GM21390 (cell line): ENCODE measurements around the gene F11R.
"Not testable (repeated sequence)": the region's sequence is repeated elsewhere in the genome, so short reads cannot be mapped to it uniquely, and the experiment has no call there.

Source experiments
- ATAC-seq: cut with Tn5 transposase; IDR thresholded peaks from one replicate; pipeline ENCODE4 v1.9.1; 2021; ENCODE audit not compliant: unreplicated experiment

F11R gene

GRCh38 chr1:161016683-161017082 lies 4.3 kb downstream of the F11R start:
- ATAC-seq: not testable (repeated sequence)

DNA sequence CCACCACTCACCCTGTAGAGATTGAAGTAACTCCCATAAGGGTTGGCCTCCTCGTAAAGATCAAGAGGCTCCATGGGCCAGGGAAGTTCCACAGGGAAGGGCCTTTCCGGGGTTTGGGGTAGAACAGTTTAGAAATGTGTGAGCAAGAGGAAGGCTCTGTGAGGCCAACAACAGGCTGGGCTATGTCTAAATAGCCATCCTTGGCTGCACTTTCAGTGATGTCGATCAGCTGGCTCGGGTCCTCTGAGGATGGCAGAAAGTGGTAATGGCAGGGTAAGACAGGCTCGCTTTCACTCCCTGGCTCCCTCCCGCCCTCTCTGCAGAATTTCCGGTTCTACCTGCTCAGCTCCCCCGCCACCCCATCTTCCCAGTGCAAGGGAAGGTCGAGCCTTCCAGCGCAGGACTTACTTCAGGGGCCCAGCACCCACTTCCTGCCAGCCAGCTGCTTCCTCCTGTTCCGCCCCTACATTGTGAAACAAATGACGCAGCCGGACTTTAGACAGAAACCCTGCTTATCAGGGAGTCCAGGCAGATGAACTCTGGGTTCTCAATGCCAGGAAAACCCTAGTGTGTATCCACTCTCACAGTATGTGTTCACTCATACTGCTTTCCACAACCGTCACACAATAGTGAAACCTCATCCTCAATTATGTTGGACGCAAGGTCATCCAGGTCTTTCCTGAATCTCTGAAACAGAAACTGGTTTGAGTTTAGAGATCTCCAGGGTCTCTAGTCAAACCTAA lies 7.3 kb downstream of the F11R start:
- ATAC-seq: peak; percentile 90

GRCh38 chr1:161013131-161013487 lies 7.8 kb downstream of the F11R start:
- no peak for ATAC-seq

DNA sequence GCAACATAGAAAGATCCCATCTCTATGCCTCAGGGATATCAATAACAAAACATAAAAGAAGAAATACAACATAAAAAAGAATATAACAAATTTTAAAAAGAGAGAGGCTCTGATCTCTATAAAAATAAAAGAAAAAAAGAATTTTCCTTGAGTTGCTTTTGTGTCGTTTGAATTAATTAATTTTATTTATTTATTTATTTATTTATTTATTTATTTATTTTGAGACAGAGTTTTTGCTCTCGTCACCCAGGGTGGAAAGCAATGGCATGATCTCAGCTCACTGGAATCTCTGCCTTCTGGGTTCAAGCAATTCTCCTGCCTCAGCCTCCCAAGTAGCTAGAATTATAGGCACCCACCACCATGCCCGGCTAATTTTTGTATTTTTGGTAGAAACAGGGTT lies 8.5 kb downstream of the F11R start:
- ATAC-seq: no peak

- ATAC-seq: no peak
Measured at GRCh38 chr1:161009602-161010211, 11.2 kb downstream of the F11R start.

GRCh38 chr1:161008869-161009510 lies 12.0 kb downstream of the F11R start:
- ATAC-seq: no peak

GRCh38 chr1:161007369-161007768 lies 13.6 kb downstream of the F11R start:
- no peak for ATAC-seq

DNA sequence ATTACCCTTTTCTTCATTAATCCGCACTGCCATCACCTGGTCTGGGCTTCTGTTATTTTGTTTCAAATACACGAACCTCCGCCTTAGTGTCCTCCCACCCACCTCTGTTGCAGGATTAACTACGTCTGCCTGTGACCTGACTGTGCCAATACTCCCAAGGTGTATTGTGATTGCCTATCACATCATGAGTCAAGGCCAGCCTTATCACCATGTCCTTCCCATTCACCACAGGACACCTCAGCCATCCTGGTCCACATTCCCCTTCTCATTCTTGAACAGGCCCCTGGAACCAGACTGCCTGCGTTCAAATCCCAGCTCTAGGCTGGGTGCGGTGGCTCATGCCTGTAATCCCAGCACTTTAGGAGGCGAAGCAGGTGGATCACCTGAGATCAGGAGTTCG lies 14.4 kb downstream of the F11R start:
- no peak for ATAC-seq

- no peak for ATAC-seq
Measured at GRCh38 chr1:161001525-161001924, 19.4 kb downstream of the F11R start.

GRCh38 chr1:161000736-161001480 lies 20.0 kb downstream of the F11R start:
- no peak for ATAC-seq

GRCh38 chr1:160999376-160999775 lies 21.6 kb downstream of the F11R start:
- ATAC-seq: no peak

- peak; percentile 54 for ATAC-seq
Measured at GRCh38 chr1:160997323-160998038, 23.5 kb downstream of the F11R start.

DNA sequence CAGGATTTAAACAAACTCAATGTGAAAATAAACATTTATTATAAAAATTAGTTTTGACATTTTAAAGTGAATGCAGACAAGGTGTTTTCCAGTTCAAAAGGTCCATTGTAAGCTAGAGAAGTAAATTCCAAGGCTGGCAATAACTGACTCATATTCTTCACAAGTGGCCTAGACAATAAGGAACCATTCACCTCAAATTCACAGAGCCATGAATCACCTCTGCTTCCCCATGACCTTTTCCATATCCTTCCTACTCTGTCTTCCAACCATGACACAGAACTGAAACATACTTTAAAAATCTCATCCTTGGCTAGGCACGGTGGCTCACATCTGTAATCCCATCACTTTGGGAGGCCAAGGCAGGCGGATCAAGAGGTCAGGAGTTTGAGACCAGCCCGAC lies 24.8 kb downstream of the F11R start:
- no peak for ATAC-seq

DNA sequence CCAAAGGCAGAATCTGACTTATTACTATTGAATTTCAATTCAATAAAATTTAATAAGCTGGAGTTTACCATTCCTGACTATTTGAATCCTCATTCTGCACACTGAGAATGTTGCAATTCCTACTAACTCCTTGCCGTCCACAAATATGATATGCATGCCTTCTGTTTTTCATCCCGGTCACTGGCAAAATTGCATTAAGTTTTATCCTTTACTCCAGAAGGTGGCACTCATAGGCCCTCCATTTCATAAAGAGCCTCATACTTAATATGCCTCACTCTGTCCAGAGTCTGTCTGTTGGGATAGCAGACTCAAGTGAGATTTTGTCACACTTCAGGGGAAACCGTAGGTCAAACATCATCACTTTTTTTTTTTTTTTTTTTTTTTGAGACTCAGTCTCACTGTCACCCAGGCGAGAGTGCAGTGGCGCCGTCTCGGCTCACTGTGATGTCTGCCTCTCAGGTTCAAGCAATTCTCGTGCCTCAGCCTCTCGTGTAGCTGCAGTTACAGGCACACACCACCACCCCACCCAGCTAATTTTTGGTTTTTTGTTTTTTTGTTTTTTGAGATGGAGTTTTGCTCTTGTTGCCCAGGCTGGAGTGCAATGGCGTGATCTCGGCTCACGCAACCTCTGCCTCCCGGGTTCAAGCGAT lies 27.3 kb downstream of the F11R start:
- no peak for ATAC-seq

GRCh38 chr1:160992036-160992435 lies 28.9 kb downstream of the F11R start:
- not testable (repeated sequence) for ATAC-seq

GRCh38 chr1:160987359-160988050 lies 33.4 kb downstream of the F11R start:
- ATAC-seq: no peak

DNA sequence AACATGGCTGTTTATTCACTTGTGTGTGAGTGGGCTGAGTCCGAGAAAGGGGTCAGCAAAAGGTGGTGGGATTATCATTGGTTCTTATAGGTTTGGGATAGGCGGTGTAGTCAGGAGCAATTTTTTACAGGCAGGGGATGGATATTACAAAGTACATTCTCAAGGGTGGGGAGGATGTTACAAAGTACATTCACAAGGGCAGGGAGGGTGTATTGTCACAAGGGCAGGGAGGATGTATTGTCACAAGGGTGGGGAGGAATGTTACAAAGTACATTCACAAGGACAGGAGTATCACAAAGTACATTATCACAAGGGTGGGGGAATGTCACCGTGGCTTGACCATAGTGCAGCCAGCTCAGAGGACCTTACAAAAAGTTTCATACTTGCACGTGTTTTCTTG lies 35.2 kb downstream of the F11R start:
- ATAC-seq: no peak

DNA sequence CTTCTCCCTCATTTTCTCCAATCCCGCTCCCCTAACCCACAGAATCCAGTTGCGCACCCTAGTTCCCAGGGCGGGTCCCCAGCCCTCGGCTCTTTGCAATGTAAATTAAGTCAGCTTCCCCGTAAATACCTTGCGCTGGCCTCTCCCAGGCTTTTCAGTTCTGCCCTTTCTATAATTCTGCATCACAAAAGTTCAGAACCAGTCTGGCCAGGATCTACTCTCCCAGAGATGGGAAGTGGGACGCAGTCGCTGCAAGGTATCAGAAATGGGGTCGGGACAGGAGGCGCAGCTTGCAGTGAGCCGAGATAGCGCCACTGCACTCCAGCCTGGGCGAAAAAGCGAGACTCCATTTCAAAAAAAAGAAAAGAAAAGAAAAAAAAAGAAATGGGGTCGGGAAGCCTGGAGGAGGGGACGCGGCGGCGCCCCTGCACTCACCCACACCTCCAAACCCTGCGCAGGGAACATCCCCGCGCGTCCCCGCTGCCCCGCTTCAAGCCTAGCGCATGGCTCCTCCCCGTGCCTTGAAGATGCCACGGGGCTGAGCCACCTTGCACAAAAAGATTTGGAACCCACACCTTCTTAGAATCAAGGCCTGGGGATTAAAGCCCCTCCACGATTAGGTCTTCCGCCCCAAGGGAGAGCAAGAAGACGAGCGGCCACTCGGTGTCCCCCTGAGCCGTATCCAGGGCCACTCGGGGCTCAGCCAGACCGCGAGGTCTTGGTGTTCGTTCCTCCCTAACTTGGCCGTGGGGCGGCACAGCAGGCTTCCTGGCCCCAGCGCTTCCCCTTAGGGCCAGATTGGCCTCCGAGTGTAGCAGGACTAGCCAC lies 39.2 kb downstream of the F11R start:
- no peak for ATAC-seq

DNA sequence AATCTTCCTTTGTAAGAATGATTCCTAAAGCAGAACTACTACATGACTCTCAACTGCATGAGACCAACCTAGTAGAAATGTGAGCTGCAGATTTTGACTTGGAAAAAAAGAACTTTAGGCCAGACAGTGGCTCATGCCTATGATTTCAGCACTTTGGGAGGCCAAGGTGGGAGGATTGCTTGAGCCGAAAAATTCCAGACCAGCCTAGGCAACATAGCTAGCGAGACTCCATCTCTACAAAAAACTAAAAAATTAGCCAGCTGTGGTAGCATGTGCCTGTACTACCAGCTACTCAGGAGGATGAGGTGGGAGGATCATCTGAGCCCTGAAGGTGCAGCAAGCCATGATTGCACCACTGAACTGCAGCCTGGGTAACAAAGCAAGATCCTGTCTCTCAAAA lies 41.7 kb downstream of the F11R start:
- no peak for ATAC-seq
